LNCaP clone FGC (cell line): ENCODE results near the gene RNF103.

Source experiments
- DNase-seq: peaks from one replicate; pipeline ENCODE4 v3.0.0-alpha.2; 2011; ENCODE audit warnings: low read depth
- H3K4me3 ChIP-seq: 2 replicates; pipeline ENCODE4 v1.5.1; 2011; ENCODE audit warnings: mild to moderate bottlenecking, low read depth, low read length, control low read depth
- CTCF ChIP-seq: IDR thresholded peaks from 2 replicates; pipeline ENCODE4 v1.5.1; 2012; ENCODE audit warnings: mild to moderate bottlenecking; ENCODE audit not compliant: control insufficient read depth, insufficient read depth; ENCODE audit errors: extremely low read depth

The RNF103 gene

GRCh38 chr2:86570059-86570458, 53.6 kb downstream of the RNF103 start:
- no peak overlapping the region for H3K4me3 ChIP-seq
- DNase-seq = no peak
- TF ChIP-seq CTCF = no peak

- no peak for TF ChIP-seq CTCF
- DNase-seq = no peak
- no peak overlapping the region for H3K4me3 ChIP-seq
Observed at GRCh38 chr2:86566821-86567190, 56.9 kb downstream of the RNF103 start.

GRCh38 chr2:86566158-86566820, 57.4 kb downstream of the RNF103 start:
- no peak for DNase-seq
- TF ChIP-seq CTCF = no peak
- H3K4me3 ChIP-seq = no peak overlapping the region

GRCh38 chr2:86563650-86564061, 60.0 kb downstream of the RNF103 start:
- H3K4me3 ChIP-seq = peak overlapping the region; percentile 88
- TF ChIP-seq CTCF = no peak
- DNase-seq = no peak

GRCh38 chr2:86562922-86563649, 60.6 kb downstream of the RNF103 start, which contains the start of gene CHMP3:
Gene CHMP3, minus strand, starts transcription at chr2:86563443. Its CDS starts 95 bp downstream, at chr2:86563348.
- TF ChIP-seq CTCF = no peak
- DNase-seq = peak; percentile 85
- H3K4me3 ChIP-seq = peak within 1 kb of the TSS; percentile 88

GRCh38 chr2:86562485-86562921, 61.2 kb downstream of the RNF103 start:
- no peak for TF ChIP-seq CTCF
- peak overlapping the region; percentile 88 for H3K4me3 ChIP-seq
- no peak for DNase-seq

GRCh38 chr2:86557836-86558235, 65.8 kb downstream of the RNF103 start:
- DNase-seq = no peak
- TF ChIP-seq CTCF = no peak

More at GRCh38 chr2:86557836-86558235, 65.8 kb downstream of the RNF103 start:
- no peak overlapping the region for H3K4me3 ChIP-seq
